Tibial nerve (tissue), 3 donors: ENCODE measurements around the gene TBC1D22A.

Experiments used
- CTCF ChIP-seq, 5 experiments: fragments of 200-600 bp in 3 of 5; fragments of 450-650 bp in 2 of 5; sonication (generic) in 3 of 5; IDR thresholded peaks; one replicate each; pipeline ENCODE4 v1.5.1; 2016 to 2019; ENCODE audit warnings: antibody characterized with exemption in 5 of 5, mild to moderate bottlenecking in 3 of 5, moderate library complexity in 2 of 5
- POLR2A ChIP-seq, 2 donors: fragments of 450-650 bp; IDR thresholded peaks; one replicate each; pipeline ENCODE4 v1.6.1; 2017; ENCODE audit warnings: antibody characterized with exemption in 2 of 2, mild to moderate bottlenecking in 2 of 2, moderate library complexity in 2 of 2

DNA sequence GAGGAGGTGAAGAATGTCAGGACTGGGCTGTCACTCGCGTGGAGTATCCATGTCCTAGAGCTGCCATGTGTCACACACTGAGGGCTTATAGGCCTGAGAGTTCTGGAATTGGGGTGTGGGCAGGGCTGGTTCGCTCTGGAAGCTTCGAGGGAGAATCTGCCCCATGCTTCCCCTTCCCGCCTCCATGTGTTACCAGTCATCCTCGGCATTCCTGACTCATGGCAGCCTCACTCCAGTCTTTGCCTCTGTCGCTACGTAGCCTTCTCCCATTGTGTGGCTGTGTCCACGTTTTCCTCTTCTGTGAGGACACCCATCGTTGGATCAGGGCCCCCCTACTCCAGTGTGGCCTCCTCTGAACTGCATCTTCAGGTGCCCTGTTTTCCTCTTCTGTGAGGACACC is 301.2 kb downstream of the TBC1D22A start:
- TF ChIP-seq CTCF (IDR thresholded peaks at IDR 0.05), result no peak
- TF ChIP-seq POLR2A (IDR thresholded peaks at IDR 0.05), result no peak
